Activated CD4-positive, alpha-beta memory T cell treated with anti-CD3 and anti-CD28 coated beads, Interleukin-2, amount 10 ng/mL, durations not matched to agents 7 days and 5 days (primary cell): ENCODE measurements around the gene USP40. TPM values are rescaled to one million over a fixed set of nuclear protein-coding genes. Genes with fewer than 3 reads are reported as not detected.

Source experiments
- CTCF ChIA-PET: fragments of 350-600 bp; sonication (Branson Sonifier 250); formaldehyde crosslinking; loops from one replicate; lab custom pipeline; 2021; ENCODE audit warnings: antibody characterized with exemption, inconsistent platforms; lab: Charles Lee
- POLR2A ChIA-PET: fragments of 350-600 bp; sonication (Branson Sonifier 250); formaldehyde crosslinking; loops from one replicate; lab custom pipeline; 2021; ENCODE audit warnings: antibody characterized with exemption; lab: Charles Lee
- DNase-seq: peaks from one replicate; pipeline ENCODE4 v3.0.0-alpha.2; 2020
- H3K27ac Mint-ChIP-seq: one replicate; pipeline ENCODE4 v1.8.0; 2021; ENCODE audit warnings: mild to moderate bottlenecking, mixed read lengths
- H3K27me3 Mint-ChIP-seq: one replicate; pipeline ENCODE4 v1.8.0; 2021; ENCODE audit warnings: mixed read lengths
- H3K36me3 Mint-ChIP-seq: one replicate; pipeline ENCODE4 v1.8.0; 2021; ENCODE audit warnings: low read depth, mixed read lengths
- H3K4me1 Mint-ChIP-seq: one replicate; pipeline ENCODE4 v1.8.0; 2021; ENCODE audit warnings: mixed read lengths
- H3K4me3 Mint-ChIP-seq: one replicate; pipeline ENCODE4 v1.8.0; 2021; ENCODE audit warnings: mild to moderate bottlenecking, mixed read lengths
- H3K9me3 Mint-ChIP-seq: one replicate; pipeline ENCODE4 v1.8.0; 2021; ENCODE audit warnings: mixed read lengths
- total RNA-seq, 2 experiments: library from RNA; stranded (reverse); gene quantifications; one replicate each; pipeline ENCODE4 v1.2.3, GENCODE V29; 2021

USP40 gene
- total RNA-seq, 2 experiments from 2014 or later, result 17.1 to 18.9 TPM

DNA sequence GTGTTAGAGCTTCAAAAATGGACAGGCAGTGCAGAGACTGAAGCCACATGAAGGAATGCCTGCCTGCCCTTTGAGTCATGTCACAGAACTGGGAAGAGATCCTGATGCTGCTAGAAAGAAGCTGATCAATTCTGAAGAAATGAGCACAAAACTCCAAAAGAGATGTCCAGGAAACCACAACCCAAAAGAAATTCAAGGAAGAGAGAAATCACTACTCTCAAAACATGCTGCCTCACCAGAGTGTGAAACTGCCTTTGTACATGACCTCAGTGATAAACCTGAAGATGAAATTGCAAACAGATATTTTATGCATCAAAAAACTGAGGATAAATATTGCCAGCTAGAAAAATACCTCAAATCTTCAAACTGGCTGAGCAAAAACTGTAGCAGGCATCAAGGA, 20.5 kb downstream of the USP40 start:
- no peak for DNase-seq
- peaks cover 10% of the 10 kb centered on the region for H3K4me1 Mint-ChIP-seq
- H3K27me3 Mint-ChIP-seq, result no peaks in the 10 kb centered on the region
- ChIA-PET CTCF (no interaction called here), POLR2A (interaction anchor here (1.3 kb wide), 1 partner anchor 20 kb away, joined by 8 read pairs; the partner anchor contains the start of gene USP40)
- H3K27ac Mint-ChIP-seq, result no peak overlapping the region
- H3K36me3 Mint-ChIP-seq, result peaks cover 12% of the 10 kb centered on the region
- H3K9me3 Mint-ChIP-seq, result no peaks in the 10 kb centered on the region
- no peak overlapping the region for H3K4me3 Mint-ChIP-seq

DNA sequence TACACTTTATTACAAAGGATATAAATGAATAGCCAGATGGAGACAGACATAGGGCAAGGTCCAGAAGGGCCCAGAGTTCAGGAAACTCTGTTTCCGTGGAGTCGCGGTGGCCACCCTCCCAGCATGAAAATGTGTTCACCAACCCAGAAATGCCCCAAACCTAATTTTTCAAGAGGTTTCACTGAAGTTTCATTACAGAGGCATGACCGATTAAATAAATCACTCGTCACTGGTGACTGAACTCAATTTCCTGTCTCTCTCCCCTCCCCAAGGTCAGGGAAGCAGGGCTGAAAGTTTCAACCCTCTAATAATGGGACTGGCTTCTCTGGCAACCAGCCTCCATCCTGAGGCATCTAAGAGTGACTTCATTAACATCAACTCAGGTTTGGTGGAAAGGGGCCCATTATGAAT, 22.4 kb downstream of the USP40 start:
- H3K36me3 Mint-ChIP-seq, result peaks cover 10% of the 10 kb centered on the region
- no peak overlapping the region for H3K4me3 Mint-ChIP-seq
- DNase-seq, result no peak

DNA sequence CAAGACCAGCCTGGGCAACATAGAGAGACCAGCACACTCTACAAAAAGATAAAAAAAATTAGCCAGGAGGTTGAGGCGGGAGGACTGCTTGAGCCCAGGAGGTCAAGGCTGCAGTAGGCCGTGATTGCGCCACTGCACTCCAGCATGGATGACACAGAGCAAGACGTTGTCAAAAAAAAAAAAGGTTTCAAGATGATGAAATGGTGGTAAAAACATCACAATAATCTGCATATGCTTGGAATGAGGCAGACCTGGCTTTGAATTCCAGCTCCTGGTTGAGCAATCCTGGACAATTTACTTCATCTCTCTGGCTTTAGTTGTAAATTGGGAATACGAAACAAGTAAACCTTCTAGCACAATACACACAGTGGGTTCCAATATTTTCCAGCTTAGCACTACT, 24.1 kb downstream of the USP40 start:
- DNase-seq, result no peak
- Mint-ChIP-seq H3K4me3 (no peak overlapping the region), H3K4me1 (peaks cover 10% of the 10 kb centered on the region), H3K9me3 (no peaks in the 10 kb centered on the region), H3K27ac (no peak overlapping the region), H3K36me3 (peaks cover 10% of the 10 kb centered on the region), H3K27me3 (no peaks in the 10 kb centered on the region)
- ChIA-PET POLR2A (no interaction called here), CTCF (interaction anchor here (0.7 kb wide), 1 partner anchor 13 kb away, joined by 3 read pairs; no protein-coding TSS in a partner anchor)

More for the DNA sequence above, 22.4 kb downstream of the USP40 start:
- Mint-ChIP-seq H3K4me1 (peaks cover 10% of the 10 kb centered on the region), H3K27ac (no peak overlapping the region), H3K27me3 (no peaks in the 10 kb centered on the region), H3K9me3 (no peaks in the 10 kb centered on the region)
- CTCF ChIA-PET, result no interaction called here
- POLR2A ChIA-PET, result no interaction called here

DNA sequence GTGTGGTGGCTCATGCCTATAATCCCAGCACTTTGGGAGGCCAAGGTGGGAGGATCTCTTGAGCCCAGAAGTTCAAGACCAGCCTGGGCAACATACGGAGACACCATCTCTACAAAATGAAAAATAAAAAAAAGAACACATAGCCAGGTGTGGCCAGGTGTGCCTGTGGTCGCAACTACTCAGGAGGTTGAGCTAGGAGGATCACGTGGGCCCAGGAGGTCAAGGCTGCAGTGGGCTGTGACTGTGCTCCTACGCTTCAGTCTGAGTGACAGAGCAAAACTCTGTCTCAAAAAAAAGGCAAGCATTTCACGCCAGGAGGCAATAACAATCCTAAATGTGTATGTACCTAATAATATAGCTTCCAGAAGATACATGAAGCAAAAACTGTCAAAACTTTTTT, 27.8 kb downstream of the USP40 start:
- Mint-ChIP-seq H3K4me1 (no peaks in the 10 kb centered on the region), H3K27me3 (no peaks in the 10 kb centered on the region), H3K4me3 (no peak overlapping the region), H3K9me3 (no peaks in the 10 kb centered on the region), H3K27ac (no peak overlapping the region), H3K36me3 (peaks cover 3% of the 10 kb centered on the region)
- CTCF ChIA-PET, result no interaction called here
- POLR2A ChIA-PET, result no interaction called here
- no peak for DNase-seq

DNA sequence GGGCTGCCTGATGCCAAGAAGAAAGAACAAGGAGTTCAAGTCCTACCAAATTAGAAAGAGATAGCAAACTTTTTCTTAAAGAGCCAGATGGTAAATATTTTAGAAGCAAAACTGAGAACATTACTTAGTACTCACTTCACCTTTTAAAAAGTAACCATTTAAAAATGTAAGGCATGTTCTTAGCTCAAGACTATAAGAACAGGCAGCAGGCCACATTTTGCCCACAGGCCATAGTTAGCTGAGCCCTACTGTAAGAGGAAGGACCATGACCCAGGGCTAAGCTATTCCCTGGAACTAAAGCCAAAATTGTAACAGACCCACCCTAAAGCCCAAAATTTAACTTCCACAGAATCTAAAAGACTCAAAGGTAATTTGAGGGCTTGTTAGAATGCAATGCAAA, 31.3 kb downstream of the USP40 start:
- Mint-ChIP-seq H3K4me1 (no peaks in the 10 kb centered on the region), H3K4me3 (no peak overlapping the region), H3K36me3 (peaks cover 7% of the 10 kb centered on the region), H3K27ac (no peak overlapping the region), H3K27me3 (no peaks in the 10 kb centered on the region), H3K9me3 (no peaks in the 10 kb centered on the region)
- ChIA-PET POLR2A (no interaction called here), CTCF (interaction anchor here (1.4 kb wide), 1 partner anchor 92 kb away, joined by 3 read pairs; no protein-coding TSS in a partner anchor)
- no peak for DNase-seq

DNA sequence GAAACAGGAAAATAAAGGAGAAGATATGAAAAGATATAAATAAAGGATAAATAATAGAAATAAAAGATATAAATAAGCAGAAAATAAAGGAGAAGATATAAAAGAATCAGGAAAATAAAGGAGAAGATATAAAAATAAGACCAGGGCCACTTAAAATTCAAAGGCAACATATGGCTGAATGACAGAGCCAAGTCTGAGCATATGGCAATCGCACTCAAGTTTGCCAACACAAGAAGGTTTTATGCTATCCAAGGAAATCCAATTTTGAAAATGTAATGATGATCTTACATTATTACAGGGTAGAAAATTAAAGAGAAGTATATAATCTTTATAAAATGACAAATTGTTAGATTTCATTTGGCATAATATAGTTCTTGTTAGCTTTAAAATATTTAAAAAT, 33.6 kb downstream of the USP40 start:
- no peak overlapping the region for H3K4me3 Mint-ChIP-seq
- ChIA-PET CTCF (interaction anchor here (0.6 kb wide), 1 partner anchor 25 kb away, joined by 3 read pairs; no protein-coding TSS in a partner anchor), POLR2A (no interaction called here)
- H3K36me3 Mint-ChIP-seq, result peaks cover 12% of the 10 kb centered on the region
- H3K27me3 Mint-ChIP-seq, result no peaks in the 10 kb centered on the region
- H3K9me3 Mint-ChIP-seq, result no peaks in the 10 kb centered on the region
- H3K27ac Mint-ChIP-seq, result no peak overlapping the region
- DNase-seq, result no peak
- H3K4me1 Mint-ChIP-seq, result no peaks in the 10 kb centered on the region

DNA sequence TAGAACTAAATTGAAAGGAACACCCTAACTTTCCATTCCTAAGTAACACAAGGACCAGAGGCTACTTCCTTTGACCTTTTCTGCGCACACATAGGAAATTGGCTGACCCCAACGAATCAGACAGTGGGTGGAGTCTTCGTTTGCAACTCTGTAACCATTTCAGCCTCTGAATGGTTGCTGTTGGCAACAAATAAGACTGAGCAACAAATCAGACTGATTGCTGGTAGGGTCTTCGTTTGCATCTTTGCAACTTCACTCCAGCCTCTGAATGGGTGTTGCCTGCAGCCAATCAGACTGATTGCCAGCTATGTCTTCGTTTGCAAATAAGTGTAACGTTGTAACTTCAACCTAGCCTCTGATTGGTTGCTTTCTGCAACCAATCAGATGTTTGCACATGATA, 34.6 kb downstream of the USP40 start:
- Mint-ChIP-seq H3K4me1 (no peaks in the 10 kb centered on the region), H3K27me3 (no peaks in the 10 kb centered on the region)
- CTCF ChIA-PET, result no interaction called here

DNA sequence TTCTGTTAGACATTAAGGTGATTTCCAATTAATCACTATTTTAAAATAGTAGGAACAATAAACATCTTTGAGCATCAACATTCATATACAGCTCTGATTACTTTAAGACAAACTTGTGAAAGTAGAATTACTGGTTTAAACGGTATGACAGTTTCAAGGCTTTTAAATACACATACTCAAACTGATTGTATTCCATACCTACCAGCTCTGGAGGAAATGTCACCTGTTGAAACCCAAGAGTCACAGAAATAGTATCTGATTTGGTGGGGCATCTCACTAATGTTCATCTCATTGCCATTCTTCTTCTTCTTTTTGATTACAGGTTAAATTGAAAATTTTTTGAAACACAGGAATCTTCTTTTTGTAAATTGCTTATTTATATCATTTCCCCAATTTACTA, 36.2 kb downstream of the USP40 start:
- Mint-ChIP-seq H3K27me3 (no peaks in the 10 kb centered on the region), H3K9me3 (no peaks in the 10 kb centered on the region), H3K4me3 (no peak overlapping the region), H3K36me3 (peaks cover 9% of the 10 kb centered on the region), H3K27ac (no peak overlapping the region), H3K4me1 (no peaks in the 10 kb centered on the region)
- CTCF ChIA-PET, result interaction anchor here (0.6 kb wide), 1 partner anchor 397 kb away, joined by 3 read pairs; no protein-coding TSS in a partner anchor
- DNase-seq, result no peak
- POLR2A ChIA-PET, result no interaction called here

More for the DNA sequence above, 34.6 kb downstream of the USP40 start:
- Mint-ChIP-seq H3K36me3 (peaks cover 9% of the 10 kb centered on the region), H3K9me3 (no peaks in the 10 kb centered on the region), H3K27ac (no peak overlapping the region), H3K4me3 (no peak overlapping the region)
- POLR2A ChIA-PET, result no interaction called here
- no peak for DNase-seq

DNA sequence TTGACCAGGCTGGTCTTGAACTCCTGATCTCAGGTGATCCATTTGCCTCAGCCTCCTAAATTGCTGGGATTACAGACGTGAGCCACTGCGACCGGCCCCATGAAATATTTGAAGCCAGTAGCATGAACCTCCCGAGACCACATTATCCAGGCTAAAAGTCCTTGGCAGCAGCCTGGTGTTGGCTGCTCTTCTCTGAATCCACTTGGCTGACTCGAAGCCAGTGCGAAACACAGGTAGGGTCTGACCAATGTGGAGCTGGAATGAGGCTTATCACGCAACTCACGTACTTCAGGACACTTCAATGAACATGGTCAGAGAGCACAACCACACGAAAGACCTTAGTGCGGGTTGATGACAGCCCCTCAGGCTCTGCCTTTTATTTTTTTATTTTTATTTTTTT, 38.4 kb downstream of the USP40 start:
- Mint-ChIP-seq H3K9me3 (no peaks in the 10 kb centered on the region), H3K4me3 (no peak overlapping the region), H3K27ac (no peak overlapping the region), H3K4me1 (no peaks in the 10 kb centered on the region), H3K27me3 (no peaks in the 10 kb centered on the region), H3K36me3 (peaks cover 11% of the 10 kb centered on the region)
- DNase-seq, result no peak
- ChIA-PET CTCF (interaction anchor here (0.6 kb wide), 1 partner anchor 10 kb away, joined by 3 read pairs; no protein-coding TSS in a partner anchor), POLR2A (no interaction called here)

DNA sequence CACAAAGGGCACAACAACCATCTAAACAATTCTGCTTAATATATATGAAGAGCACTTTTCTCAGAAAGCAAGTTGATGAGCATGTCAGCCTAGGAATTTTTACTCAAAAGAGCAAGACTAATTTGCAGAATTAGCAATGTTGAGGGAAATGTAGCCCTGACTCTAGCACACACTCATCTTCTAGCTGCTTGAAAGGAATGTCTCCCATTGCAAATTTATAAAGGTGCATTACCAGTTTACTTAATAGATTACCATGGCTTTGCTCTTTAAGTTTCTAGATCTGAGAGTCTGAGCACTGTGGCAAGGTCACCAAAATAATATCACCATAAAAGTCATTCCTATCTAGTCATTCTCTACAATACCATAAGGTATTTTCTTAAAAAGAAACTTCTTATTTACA, 40.8 kb downstream of the USP40 start:
- Mint-ChIP-seq H3K4me3 (no peak overlapping the region), H3K9me3 (no peaks in the 10 kb centered on the region), H3K36me3 (peaks cover 13% of the 10 kb centered on the region), H3K27me3 (no peaks in the 10 kb centered on the region), H3K27ac (no peak overlapping the region), H3K4me1 (no peaks in the 10 kb centered on the region)
- no peak for DNase-seq
- POLR2A ChIA-PET, result no interaction called here
- CTCF ChIA-PET, result no interaction called here

DNA sequence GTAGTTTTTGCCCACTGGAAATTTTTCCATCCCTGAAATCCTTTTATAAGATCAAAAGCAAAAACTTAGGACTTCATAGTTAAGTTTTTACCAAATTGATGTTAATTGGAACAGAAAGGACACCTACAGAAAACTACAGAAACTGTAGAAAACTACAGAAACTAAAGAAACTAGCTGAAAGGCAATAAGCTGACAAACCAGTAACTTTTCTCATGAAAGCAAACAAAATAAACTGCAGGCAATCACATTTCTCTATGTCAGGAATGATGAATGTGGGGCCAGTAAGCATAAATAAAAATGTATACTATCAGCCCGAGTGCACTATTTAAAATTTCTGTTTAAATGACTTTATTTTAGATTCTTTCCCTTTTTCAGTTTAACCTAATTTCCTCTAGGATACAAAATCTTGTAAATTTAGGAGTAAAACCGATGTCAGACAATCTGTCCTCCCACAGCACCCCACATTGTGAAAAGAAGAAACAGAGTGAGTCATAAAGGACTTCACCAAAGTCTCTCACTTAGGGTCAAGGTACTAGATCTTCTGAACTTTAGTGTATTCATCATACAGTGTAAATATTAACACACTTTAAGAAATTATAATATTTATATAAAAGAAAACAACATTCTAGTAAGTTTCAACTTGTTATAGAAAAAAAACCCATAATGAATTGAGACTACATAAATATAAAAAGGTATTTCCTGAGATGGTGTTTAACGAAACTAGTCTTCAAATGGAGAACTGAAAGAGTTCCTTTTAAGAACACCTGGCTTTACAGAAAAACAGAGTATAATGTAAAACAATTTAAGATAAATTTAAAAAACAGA, 46.6 kb downstream of the USP40 start:
- Mint-ChIP-seq H3K27ac (no peak overlapping the region), H3K9me3 (no peaks in the 10 kb centered on the region), H3K4me3 (no peak overlapping the region), H3K36me3 (peaks cover 15% of the 10 kb centered on the region), H3K27me3 (no peaks in the 10 kb centered on the region), H3K4me1 (no peaks in the 10 kb centered on the region)
- no peak for DNase-seq
- ChIA-PET POLR2A (no interaction called here), CTCF (no interaction called here)

DNA sequence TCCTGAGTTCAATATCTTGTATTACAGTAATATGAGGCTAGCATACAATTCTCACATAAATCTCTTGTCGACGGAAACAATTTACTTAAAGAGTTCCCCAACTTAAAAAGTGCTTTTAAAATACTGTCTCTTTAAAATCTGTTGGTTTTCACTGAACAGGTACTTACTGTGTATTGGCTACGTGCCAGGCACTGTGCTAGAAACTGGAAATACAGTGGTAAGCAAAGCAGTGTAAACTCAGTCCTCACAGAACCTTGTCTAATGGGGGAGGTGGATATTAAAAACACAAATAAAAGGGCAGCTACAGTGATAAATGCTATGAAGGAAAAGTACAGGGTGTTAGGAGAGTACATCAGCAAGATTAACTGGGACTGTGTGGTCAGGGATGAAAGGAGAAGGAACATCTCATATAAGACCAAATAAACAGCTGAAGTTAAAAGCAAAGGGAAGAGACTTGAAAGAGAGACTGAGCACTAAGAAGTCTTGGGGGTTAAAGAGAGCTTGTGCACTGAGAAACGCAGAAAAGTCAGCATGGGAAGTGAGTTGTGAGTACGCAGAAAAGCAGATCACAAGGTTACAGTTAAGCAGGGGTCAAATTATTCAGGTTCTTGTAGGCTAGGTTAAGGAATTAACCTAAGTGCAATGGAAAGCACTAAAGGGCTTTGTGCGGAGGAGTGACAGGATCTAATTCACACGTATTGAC, 52.5 kb downstream of the USP40 start:
- ChIA-PET POLR2A (no interaction called here), CTCF (no interaction called here)
- no peak overlapping the region for H3K4me3 Mint-ChIP-seq
- no peaks in the 10 kb centered on the region for H3K4me1 Mint-ChIP-seq
- no peaks in the 10 kb centered on the region for H3K27me3 Mint-ChIP-seq
- H3K36me3 Mint-ChIP-seq, result peaks cover 6% of the 10 kb centered on the region
- DNase-seq, result no peak
- no peak overlapping the region for H3K27ac Mint-ChIP-seq
- H3K9me3 Mint-ChIP-seq, result no peaks in the 10 kb centered on the region

DNA sequence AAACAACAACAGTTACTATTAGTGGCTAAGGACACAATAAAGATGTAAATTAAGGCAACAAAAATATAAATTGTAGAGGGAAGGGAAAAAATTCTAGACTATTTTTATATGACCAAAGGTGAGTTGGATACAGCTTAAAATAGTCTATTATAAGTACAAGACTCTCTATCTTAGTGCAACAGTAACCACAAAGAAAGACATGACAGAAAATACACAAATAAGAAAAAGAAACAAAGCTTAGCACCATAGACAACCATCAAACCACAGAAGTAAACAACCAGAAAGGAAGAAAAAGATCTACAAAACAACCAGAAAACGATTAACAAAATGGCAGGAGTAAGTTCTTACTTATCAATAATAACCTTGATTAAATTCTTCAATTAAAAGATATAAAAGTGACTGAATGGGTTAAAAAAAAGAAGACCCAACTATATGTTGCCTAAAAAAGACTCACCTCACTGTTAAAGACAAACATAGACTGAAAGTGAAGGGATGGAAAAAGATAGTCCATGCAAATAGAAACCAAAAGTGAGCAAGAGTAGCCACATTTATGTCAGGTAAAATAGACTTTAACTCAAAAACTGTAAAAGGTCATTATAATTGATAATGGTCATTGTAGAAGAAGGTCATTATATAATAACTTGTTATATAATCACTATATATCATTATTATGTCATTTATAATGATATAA, 62.5 kb downstream of the USP40 start:
- Mint-ChIP-seq H3K27me3 (no peaks in the 10 kb centered on the region), H3K9me3 (peaks cover 25% of the 10 kb centered on the region), H3K36me3 (peaks cover 40% of the 10 kb centered on the region), H3K27ac (no peak overlapping the region), H3K4me3 (no peak overlapping the region), H3K4me1 (peaks cover 23% of the 10 kb centered on the region)
- DNase-seq, result no peak
- ChIA-PET CTCF (no interaction called here), POLR2A (no interaction called here)
